Measurements from ENCODE around the gene NOTCH4. TPM values are rescaled to one million over a fixed set of nuclear protein-coding genes. Genes with fewer than 3 reads are reported as not detected.

Gene NOTCH4
- polyA plus RNA-seq, 2 donors, result 6.5 to 17.8 TPM

DNA sequence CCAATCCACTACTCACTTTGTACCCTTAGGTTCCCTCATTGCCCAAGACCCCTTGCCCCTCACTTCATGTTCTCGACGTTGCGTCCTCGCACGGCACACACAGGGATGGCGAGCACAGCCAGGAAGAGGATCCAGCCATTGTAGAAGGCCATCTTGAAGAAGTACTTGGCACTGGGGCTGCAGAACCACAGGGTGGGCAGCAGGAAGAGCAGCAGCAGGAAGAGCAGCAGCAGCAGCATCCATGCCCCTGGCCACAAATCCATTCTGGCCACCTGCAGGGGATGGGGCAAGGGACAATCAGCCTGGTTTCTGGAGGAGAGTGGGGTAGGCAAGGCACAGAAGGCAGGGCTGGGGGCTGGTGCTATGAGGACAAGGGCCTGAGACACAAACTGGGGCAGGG lies 52.6 kb downstream of the NOTCH4 start:
- 93 to 96% methylated on average over 6 of the region's 6 CpGs for WGBS, 2 donors
- H3K9me3 ChIP-seq (ENCODE audit: control insufficient read depth in 2 of 2, insufficient read depth in 1 of 2, low read depth in 1 of 2, low read length in 1 of 2), result no peaks in the 10 kb centered on the region
- H3K4me3 ChIP-seq (ENCODE audit: low read depth in 1 of 2, low read length in 2 of 2), result no peak overlapping the region
- H3K4me1 ChIP-seq (ENCODE audit: control insufficient read depth in 2 of 2, insufficient read depth in 2 of 2, low read length in 1 of 2), result peaks cover 2 to 6% of the 10 kb centered on the region in 2 donors
- no peak overlapping the region for H3K27ac ChIP-seq (ENCODE audit: low read depth in 2 of 2, low read length in 1 of 2)
- no peaks in the 10 kb centered on the region for H3K27me3 ChIP-seq (ENCODE audit: control insufficient read depth in 1 of 2, insufficient read depth in 2 of 2, low read length in 2 of 2)
- H3K36me3 ChIP-seq (ENCODE audit: control insufficient read depth in 2 of 2, insufficient read depth in 2 of 2, low read length in 1 of 2), result peaks cover 0 to 37% of the 10 kb centered on the region in 2 donors

DNA sequence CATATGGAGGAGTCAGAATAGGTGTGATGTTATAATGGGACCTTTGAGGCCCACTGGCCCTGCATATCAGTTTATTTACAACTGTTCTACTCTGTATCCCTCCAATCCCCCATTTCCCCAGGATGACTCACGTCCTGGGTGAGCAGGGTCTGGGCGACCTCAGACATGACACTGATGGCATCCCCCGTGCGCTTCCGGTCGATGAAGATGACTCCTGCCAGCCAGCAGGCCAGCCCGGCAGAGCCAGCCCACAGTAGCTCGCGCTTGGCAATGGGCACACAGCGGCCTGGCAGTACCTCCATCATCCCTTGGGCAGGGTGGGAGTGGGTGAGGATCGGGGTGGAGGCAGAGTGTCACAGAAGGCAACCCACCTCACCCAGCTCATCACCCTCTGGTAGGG lies 53.6 kb downstream of the NOTCH4 start:
- Histone ChIP-seq H3K4me3 (ENCODE audit: low read depth in 1 of 2, low read length in 2 of 2) (no peak overlapping the region), H3K27me3 (ENCODE audit: control insufficient read depth in 1 of 2, insufficient read depth in 2 of 2, low read length in 2 of 2) (no peaks in the 10 kb centered on the region), H3K27ac (ENCODE audit: low read depth in 2 of 2, low read length in 1 of 2) (no peak overlapping the region), H3K9me3 (ENCODE audit: control insufficient read depth in 2 of 2, insufficient read depth in 1 of 2, low read depth in 1 of 2, low read length in 1 of 2) (no peaks in the 10 kb centered on the region), H3K4me1 (ENCODE audit: control insufficient read depth in 2 of 2, insufficient read depth in 2 of 2, low read length in 1 of 2) (peaks cover 2 to 5% of the 10 kb centered on the region in 2 donors), H3K36me3 (ENCODE audit: control insufficient read depth in 2 of 2, insufficient read depth in 2 of 2, low read length in 1 of 2) (peaks cover 0 to 43% of the 10 kb centered on the region in 2 donors)
- WGBS, 2 donors, result 91 to 93% methylated on average over 11 of the region's 11 CpGs

DNA sequence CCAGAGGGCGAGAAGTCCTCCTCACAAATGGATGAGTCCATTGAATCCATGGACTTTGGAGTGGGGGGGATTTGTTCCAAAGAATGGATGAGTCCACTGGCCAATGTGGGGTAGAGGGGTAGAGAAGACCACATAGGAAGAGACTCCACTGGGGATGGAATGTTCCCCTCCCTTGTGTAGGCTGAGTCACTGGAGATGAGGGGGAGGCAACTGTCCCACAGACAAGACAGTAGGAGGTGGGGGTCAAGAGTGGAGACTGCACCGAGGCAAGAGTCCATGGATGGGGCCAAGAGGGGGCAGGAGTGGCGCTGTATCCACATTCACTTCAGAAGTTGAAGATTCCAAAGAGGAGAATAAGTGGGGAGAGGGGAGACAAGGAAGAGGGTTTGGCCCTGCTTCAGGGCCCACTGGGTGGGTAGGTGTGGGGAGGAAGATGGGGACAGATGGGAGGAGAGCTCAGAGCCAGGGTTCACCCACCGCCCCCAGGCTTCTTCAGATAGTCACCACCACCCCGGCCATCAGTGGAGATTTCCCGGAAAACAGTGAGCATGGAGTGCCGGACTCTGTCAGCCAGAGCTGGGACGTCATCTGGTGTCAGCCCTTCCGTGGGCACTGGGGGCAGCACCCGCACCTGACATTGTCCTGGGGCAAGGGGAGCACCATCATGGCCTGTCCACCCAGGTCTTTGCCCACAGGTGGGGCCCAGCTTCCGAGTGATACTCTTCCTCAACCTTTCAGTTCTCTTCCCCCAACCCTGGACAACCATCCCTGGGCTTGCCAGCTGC lies 54.9 kb downstream of the NOTCH4 start:
- no peaks in the 10 kb centered on the region for H3K27me3 ChIP-seq (ENCODE audit: control insufficient read depth in 1 of 2, insufficient read depth in 2 of 2, low read length in 2 of 2)
- 78 to 84% methylated on average over 10 to 11 of the region's 11 CpGs for WGBS, 2 donors
- H3K4me1 ChIP-seq (ENCODE audit: control insufficient read depth in 2 of 2, insufficient read depth in 2 of 2, low read length in 1 of 2), result peaks cover 0 to 3% of the 10 kb centered on the region in 2 donors
- H3K9me3 ChIP-seq (ENCODE audit: control insufficient read depth in 2 of 2, insufficient read depth in 1 of 2, low read depth in 1 of 2, low read length in 1 of 2), result no peaks in the 10 kb centered on the region
- H3K4me3 ChIP-seq (ENCODE audit: low read depth in 1 of 2, low read length in 2 of 2), result no peak overlapping the region
- H3K36me3 ChIP-seq (ENCODE audit: control insufficient read depth in 2 of 2, insufficient read depth in 2 of 2, low read length in 1 of 2), result peaks cover 0 to 43% of the 10 kb centered on the region in 2 donors
- H3K27ac ChIP-seq (ENCODE audit: low read depth in 2 of 2, low read length in 1 of 2), result no peak overlapping the region

DNA sequence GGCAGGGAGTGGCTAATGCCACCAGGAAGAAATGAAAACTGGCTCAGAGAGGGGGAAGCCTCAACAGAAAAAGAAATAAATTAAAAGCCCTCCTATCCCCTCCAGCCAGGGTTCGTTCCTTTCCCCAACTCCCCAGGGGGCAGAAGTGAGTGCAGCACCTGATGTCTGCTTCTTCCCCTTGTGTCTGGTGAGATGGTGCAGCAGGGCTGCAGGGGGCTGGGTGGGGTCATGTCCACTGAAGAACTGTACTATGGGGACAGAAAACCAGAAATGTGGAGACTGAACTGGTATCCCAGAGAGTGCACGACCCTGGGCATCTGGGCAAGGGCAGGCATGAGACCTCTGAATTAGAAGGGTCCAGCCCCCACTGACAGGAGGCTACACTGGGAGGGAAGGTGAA lies 55.5 kb downstream of the NOTCH4 start:
- no peaks in the 10 kb centered on the region for H3K27me3 ChIP-seq (ENCODE audit: control insufficient read depth in 1 of 2, insufficient read depth in 2 of 2, low read length in 2 of 2)
- 69 to 79% methylated on average over 2 of the region's 2 CpGs for WGBS, 2 donors
- peaks cover 0 to 43% of the 10 kb centered on the region in 2 donors for H3K36me3 ChIP-seq (ENCODE audit: control insufficient read depth in 2 of 2, insufficient read depth in 2 of 2, low read length in 1 of 2)
- peaks cover 0 to 3% of the 10 kb centered on the region in 2 donors for H3K4me1 ChIP-seq (ENCODE audit: control insufficient read depth in 2 of 2, insufficient read depth in 2 of 2, low read length in 1 of 2)
- H3K9me3 ChIP-seq (ENCODE audit: control insufficient read depth in 2 of 2, insufficient read depth in 1 of 2, low read depth in 1 of 2, low read length in 1 of 2), result no peaks in the 10 kb centered on the region
- peak overlapping the region in 1 of 2 donors; percentile 3 for H3K27ac ChIP-seq (ENCODE audit: low read depth in 2 of 2, low read length in 1 of 2)
- H3K4me3 ChIP-seq (ENCODE audit: low read depth in 1 of 2, low read length in 2 of 2), result no peak overlapping the region

DNA sequence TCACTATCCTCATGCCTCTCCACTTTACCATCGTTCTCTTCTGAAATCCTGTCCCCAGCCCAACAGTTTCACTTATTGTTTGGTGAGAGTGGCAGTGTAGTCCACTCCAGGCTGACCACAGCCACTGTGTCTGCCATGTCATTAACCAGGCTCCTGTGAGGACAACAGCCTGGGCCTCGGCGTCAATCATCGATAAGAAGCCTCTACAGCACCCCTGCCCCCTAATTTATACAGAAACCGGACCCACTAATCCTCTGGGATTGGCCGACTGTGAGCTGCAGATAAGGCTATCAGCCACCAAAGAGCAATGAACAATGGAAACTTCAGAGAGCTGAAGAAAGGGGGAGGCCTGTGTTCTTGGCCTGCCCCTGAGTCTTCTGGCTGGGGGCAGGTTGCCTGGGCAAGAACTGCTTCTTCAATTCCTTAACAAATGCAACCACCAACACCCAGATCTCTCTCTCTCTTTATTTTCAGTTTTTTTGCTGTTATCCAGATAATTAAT lies 56.1 kb downstream of the NOTCH4 start:
- Histone ChIP-seq H3K27me3 (ENCODE audit: control insufficient read depth in 1 of 2, insufficient read depth in 2 of 2, low read length in 2 of 2) (no peaks in the 10 kb centered on the region), H3K9me3 (ENCODE audit: control insufficient read depth in 2 of 2, insufficient read depth in 1 of 2, low read depth in 1 of 2, low read length in 1 of 2) (no peaks in the 10 kb centered on the region), H3K36me3 (ENCODE audit: control insufficient read depth in 2 of 2, insufficient read depth in 2 of 2, low read length in 1 of 2) (peaks cover 0 to 44% of the 10 kb centered on the region in 2 donors), H3K4me3 (ENCODE audit: low read depth in 1 of 2, low read length in 2 of 2) (no peak overlapping the region), H3K4me1 (ENCODE audit: control insufficient read depth in 2 of 2, insufficient read depth in 2 of 2, low read length in 1 of 2) (peaks cover 0 to 3% of the 10 kb centered on the region in 2 donors), H3K27ac (ENCODE audit: low read depth in 2 of 2, low read length in 1 of 2) (no peak overlapping the region)
- 68 to 73% methylated on average over 6 of the region's 6 CpGs for WGBS, 2 donors

DNA sequence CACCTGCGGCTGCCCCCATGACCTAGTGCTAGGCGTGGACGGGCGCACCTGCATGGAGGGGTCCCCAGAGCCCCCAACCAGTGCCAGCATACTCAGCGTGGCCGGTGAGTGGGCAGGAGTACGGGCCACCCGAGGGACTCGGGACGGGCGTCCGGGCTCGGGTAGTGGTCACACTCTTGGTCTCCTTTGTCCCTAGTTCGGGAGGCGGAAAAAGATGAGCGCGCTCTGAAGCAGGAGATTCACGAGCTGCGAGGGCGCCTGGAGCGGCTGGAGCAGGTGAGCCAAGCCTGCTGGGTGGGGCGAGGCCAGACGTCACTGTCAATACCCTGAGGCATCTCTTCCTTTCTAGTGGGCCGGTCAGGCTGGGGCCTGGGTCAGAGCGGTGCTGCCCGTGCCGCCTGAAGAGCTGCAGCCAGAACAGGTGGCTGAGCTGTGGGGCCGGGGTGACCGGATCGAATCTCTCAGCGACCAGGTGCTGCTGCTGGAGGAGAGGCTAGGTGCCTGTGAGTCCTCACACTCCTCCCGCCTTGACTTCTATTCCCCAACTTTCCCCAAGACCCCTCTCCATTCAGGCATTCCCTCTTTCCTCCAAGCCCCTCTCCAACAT lies 56.6 kb downstream of the NOTCH4 start:
- H3K4me1 ChIP-seq (ENCODE audit: control insufficient read depth in 2 of 2, insufficient read depth in 2 of 2, low read length in 1 of 2), result peaks cover 0 to 3% of the 10 kb centered on the region in 2 donors
- H3K36me3 ChIP-seq (ENCODE audit: control insufficient read depth in 2 of 2, insufficient read depth in 2 of 2, low read length in 1 of 2), result peaks cover 0 to 49% of the 10 kb centered on the region in 2 donors
- no peak overlapping the region for H3K4me3 ChIP-seq (ENCODE audit: low read depth in 1 of 2, low read length in 2 of 2)
- H3K9me3 ChIP-seq (ENCODE audit: control insufficient read depth in 2 of 2, insufficient read depth in 1 of 2, low read depth in 1 of 2, low read length in 1 of 2), result no peaks in the 10 kb centered on the region
- H3K27ac ChIP-seq (ENCODE audit: low read depth in 2 of 2, low read length in 1 of 2), result no peak overlapping the region
- 74 to 77% methylated on average over 32 of the region's 32 CpGs for WGBS, 2 donors
- H3K27me3 ChIP-seq (ENCODE audit: control insufficient read depth in 1 of 2, insufficient read depth in 2 of 2, low read length in 2 of 2), result no peaks in the 10 kb centered on the region

DNA sequence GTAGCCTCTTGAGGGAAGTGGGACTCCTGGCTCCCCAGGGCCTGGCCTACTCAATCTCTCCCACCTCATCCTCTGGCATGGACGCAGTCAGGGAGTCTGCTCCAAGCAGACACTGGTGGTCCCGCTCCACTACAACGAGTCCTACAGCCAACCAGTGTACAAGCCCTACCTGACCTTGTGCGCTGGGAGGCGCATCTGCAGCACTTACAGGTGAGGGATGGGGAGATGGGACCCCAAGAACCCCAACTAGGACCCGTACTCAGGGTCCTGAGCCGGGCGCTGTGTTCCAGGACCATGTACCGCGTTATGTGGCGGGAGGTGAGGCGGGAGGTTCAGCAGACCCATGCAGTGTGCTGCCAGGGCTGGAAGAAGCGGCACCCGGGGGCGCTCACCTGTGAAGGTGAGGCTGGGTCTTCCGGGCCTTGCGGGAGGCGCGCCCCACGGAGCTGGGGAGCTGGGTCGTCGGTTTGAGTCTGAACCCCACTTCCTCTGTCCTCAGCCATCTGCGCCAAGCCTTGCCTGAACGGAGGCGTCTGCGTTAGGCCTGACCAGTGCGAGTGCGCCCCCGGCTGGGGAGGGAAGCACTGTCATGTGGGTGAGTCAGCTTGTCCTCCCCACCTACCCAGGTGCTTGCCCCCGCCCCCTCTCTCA lies 57.3 kb downstream of the NOTCH4 start:
- peaks cover 0 to 49% of the 10 kb centered on the region in 2 donors for H3K36me3 ChIP-seq (ENCODE audit: control insufficient read depth in 2 of 2, insufficient read depth in 2 of 2, low read length in 1 of 2)
- WGBS, 2 donors, result 85% methylated on average over 30 of the region's 30 CpGs
- no peaks in the 10 kb centered on the region for H3K27me3 ChIP-seq (ENCODE audit: control insufficient read depth in 1 of 2, insufficient read depth in 2 of 2, low read length in 2 of 2)
- H3K9me3 ChIP-seq (ENCODE audit: control insufficient read depth in 2 of 2, insufficient read depth in 1 of 2, low read depth in 1 of 2, low read length in 1 of 2), result no peaks in the 10 kb centered on the region
- peaks cover 0 to 3% of the 10 kb centered on the region in 2 donors for H3K4me1 ChIP-seq (ENCODE audit: control insufficient read depth in 2 of 2, insufficient read depth in 2 of 2, low read length in 1 of 2)
- H3K4me3 ChIP-seq (ENCODE audit: low read depth in 1 of 2, low read length in 2 of 2), result no peak overlapping the region
- H3K27ac ChIP-seq (ENCODE audit: low read depth in 2 of 2, low read length in 1 of 2), result no peak overlapping the region

DNA sequence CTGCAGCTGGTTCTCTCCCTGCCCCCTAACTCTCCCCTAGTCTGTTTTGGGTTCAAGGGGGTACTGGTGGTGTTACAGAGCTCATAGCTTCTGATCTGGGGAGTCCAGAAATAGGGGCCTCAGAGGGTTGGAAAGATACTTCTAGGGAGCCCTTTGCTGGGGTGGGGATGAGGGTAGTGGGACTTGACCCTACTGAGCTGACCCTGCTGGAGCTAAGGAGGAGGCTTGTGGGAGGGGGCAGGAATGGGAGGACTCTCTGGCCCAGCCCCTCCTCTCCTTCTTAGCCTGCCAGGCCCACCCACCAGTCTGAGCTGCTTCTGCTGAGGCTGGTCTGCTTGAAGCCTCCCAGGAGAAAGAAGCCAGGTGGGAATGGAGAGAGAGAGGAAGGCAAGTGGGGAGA lies 59.6 kb downstream of the NOTCH4 start, which contains the start of gene EGFL8:
TSS of gene EGFL8 (plus strand) at position 301 of the 400 bp plus-strand sequence. CDS start 1,571 bp downstream, outside the sequence.
- H3K36me3 ChIP-seq (ENCODE audit: control insufficient read depth in 2 of 2, insufficient read depth in 2 of 2, low read length in 1 of 2), result peaks cover 0 to 33% of the 10 kb centered on the region in 2 donors

DNA sequence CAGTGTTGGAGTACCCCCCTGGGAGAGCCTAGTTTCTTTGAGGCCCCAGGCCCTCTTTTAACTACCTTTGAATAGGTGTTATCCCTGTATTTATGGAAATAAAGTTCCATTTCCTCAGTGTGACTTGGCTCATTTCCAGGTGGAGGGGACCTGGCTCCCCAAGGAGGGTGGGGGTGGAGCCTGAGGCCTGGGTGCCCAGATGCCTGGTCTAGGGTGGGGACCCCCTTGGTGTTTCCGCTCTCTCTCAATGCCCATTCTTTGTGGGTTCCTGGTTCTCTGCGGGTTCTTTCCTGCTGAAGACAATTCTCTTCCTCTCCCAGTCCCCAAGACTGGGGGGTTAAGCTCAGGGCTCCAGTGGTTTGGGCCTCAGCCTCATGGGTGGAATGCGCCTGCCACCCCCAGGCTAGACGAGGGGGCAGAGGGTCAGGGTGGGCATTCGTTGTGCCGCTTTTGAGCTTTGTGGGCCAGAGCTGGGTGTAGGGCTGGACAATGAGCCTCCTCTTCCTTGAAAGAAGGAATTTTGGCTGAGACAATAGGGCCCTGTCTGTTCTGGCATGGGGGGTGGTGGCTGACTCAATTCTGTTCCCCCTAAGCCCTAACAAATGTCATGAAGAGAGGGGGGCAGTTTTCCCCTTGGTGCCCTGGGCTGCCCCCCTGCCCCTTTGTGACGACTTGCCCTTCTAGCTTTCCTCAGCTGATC lies 60.2 kb downstream of the NOTCH4 start:
- H3K27ac ChIP-seq (ENCODE audit: low read depth in 2 of 2, low read length in 1 of 2), result no peak overlapping the region

More for the DNA sequence above, 59.6 kb downstream of the NOTCH4 start, which contains the start of gene EGFL8:
- Histone ChIP-seq H3K27me3 (ENCODE audit: control insufficient read depth in 1 of 2, insufficient read depth in 2 of 2, low read length in 2 of 2) (no peaks in the 10 kb centered on the region), H3K9me3 (ENCODE audit: control insufficient read depth in 2 of 2, insufficient read depth in 1 of 2, low read depth in 1 of 2, low read length in 1 of 2) (no peaks in the 10 kb centered on the region), H3K27ac (ENCODE audit: low read depth in 2 of 2, low read length in 1 of 2) (no peak within 1 kb of the TSS), H3K4me3 (ENCODE audit: low read depth in 1 of 2, low read length in 2 of 2) (no peak within 1 kb of the TSS), H3K4me1 (ENCODE audit: control insufficient read depth in 2 of 2, insufficient read depth in 2 of 2, low read length in 1 of 2) (peaks cover 0 to 3% of the 10 kb centered on the region in 2 donors)

More for the DNA sequence above, 60.2 kb downstream of the NOTCH4 start:
- 86 to 88% methylated on average over 7 of the region's 7 CpGs for WGBS, 2 donors
- Histone ChIP-seq H3K4me1 (ENCODE audit: control insufficient read depth in 2 of 2, insufficient read depth in 2 of 2, low read length in 1 of 2) (peaks cover 0 to 3% of the 10 kb centered on the region in 2 donors), H3K36me3 (ENCODE audit: control insufficient read depth in 2 of 2, insufficient read depth in 2 of 2, low read length in 1 of 2) (peaks cover 0 to 30% of the 10 kb centered on the region in 2 donors), H3K4me3 (ENCODE audit: low read depth in 1 of 2, low read length in 2 of 2) (no peak overlapping the region), H3K9me3 (ENCODE audit: control insufficient read depth in 2 of 2, insufficient read depth in 1 of 2, low read depth in 1 of 2, low read length in 1 of 2) (no peaks in the 10 kb centered on the region), H3K27me3 (ENCODE audit: control insufficient read depth in 1 of 2, insufficient read depth in 2 of 2, low read length in 2 of 2) (no peaks in the 10 kb centered on the region)

Data from esophagus (tissue), 2 donors.